ENCODE measurements around the gene CUL3.

CUL3 gene

GRCh38 chr2:224421065-224421464 lies 164.1 kb downstream of the CUL3 start:
- DNase-seq (ENCODE audit: low spot score), result no peak

Data from CD4-positive, alpha-beta T cell treated with Interleukin-6 at 100 ng/mL for 8 hours (primary cell).